ENCODE results near the gene MICU1.

- peak; percentile 14 to 37 (median 26); a peak in 4 of 6 replicates for TF ChIP-seq CTCF (IDR thresholded peaks at IDR 0.05 in 2 of 3, conservative IDR thresholded peaks at IDR 0.05 in 1 of 3; ENCODE audit: control insufficient read depth in 2 of 3, extremely low read depth in 1 of 3, insufficient read depth in 1 of 3, low read depth in 3 of 3, low read length in 3 of 3)
- no peak for TF ChIP-seq TAF1 (IDR thresholded peaks at IDR 0.05; ENCODE audit: borderline replicate concordance, low read depth, low read length)
- no peak for TF ChIP-seq SREBF2 (IDR thresholded peaks at IDR 0.05; ENCODE audit: low read length)
- TF ChIP-seq POLR2A (IDR thresholded peaks at IDR 0.05; ENCODE audit: low read depth, low read length): no peak
- no peak for TF ChIP-seq REST (IDR thresholded peaks at IDR 0.05; ENCODE audit: low read depth, low read length)
- no peak for TF ChIP-seq ZSCAN29 (IDR thresholded peaks at IDR 0.05)
- no peak for TF ChIP-seq CHD2 (IDR thresholded peaks at IDR 0.05; ENCODE audit: borderline replicate concordance, low read depth, low read length)
- peak; percentile 50 for TF ChIP-seq RAD21 (IDR thresholded peaks at IDR 0.05; ENCODE audit: insufficient read depth, low read depth, low read length)
- no peak for TF ChIP-seq SUZ12 (IDR thresholded peaks at IDR 0.05; ENCODE audit: unreplicated experiment)
- TF ChIP-seq HDAC2 (IDR thresholded peaks at IDR 0.05): no peak
- TF ChIP-seq RCOR1 (conservative IDR thresholded peaks at IDR 0.05; ENCODE audit: low read depth, low read length): no peak
Measured at GRCh38 chr10:72375585-72375984, 250.3 kb downstream of the MICU1 start.

Data from GM12878 (cell line).